HuH-7 (cell line): ENCODE measurements around the gene DZIP1L.
"Not testable (repeated sequence)": the region's sequence is repeated elsewhere in the genome, so short reads cannot be mapped to it uniquely, and the experiment has no call there.

Experiments used
- DNase-seq: peaks from one replicate; pipeline ENCODE4 v3.0.0; 2011; ENCODE audit warnings: low spot score

DZIP1L gene

DNA sequence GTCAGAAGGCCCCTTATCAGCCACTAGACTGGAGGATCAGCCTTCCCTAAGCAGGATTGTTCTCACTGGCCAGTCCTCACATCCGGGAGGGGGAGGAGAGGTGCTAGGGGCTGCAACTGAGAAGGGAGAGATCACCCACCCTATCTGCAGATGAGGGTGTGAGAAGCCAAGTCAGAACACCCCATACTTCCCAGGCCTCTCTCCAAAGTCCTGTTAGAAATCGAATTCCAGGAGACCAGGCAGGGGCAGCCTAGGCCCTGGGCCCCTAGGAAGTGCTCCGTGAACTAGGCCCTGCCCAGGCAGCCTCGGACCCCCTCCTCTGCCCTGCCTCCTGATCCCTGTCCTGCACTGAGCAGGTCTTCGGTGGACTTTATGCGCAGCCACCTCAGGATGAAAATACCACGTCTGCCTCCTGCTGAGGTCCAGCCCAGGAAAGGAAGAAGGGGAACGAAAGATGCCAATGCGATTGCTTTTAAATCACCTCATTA lies 933 bp downstream of the DZIP1L start:
- peak; percentile 27 for DNase-seq

DNA sequence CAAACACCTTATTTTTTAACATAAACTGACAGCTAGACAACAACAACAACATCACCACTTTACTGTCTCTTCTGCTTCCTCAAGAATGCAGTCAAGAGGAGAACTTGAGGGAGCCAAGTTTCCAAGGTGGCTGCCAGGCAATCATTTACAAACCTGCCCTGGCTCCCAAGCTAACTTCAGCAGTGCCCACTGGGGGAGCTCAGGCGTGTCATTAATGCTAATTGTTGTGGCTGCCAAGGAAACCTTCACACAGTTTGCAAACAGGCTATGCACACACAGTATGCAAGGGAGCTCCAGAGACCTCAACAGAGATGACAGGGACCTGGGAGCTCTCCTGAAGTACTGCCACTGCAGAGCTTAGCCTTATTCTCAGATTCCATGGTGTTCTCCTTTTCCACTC lies 2.1 kb downstream of the DZIP1L start:
- DNase-seq: no peak

DNA sequence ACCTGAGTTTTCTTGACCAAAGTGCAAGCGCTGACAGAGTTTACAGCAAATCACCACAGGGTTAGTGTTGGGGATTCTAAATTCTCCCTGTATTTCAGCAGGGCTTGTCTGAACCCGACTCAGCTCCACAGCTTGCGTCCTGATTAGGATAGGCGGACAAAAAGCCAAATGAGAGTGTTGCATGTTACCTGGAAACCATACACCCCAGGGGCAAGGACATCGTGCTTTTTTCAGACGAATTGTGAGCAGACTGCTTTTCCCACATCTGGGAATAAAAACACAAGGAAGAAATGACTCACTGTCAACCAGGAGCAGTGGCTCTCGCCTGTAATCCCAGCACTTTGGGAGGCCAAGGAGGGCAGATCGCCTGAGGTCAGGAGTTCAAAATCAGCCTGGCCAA lies 3.0 kb downstream of the DZIP1L start:
- DNase-seq: no peak

DNA sequence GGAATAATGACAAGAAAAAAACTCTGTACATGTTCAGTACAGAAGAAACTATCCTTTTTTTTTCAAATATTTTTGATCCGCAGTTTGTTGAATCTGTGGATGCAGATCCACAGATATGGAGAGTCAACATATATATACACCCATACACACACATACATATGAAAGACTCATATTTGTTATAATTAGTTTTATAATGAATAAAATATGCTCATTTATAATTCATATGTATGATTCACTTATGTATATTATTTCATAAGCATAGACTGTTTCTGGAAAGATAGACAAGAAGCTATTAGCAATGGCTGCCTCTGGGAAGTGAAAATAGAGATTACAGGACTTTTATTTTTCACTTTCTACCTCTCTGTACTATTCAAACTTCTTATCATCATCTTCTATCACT lies 9.8 kb downstream of the DZIP1L start:
- DNase-seq: no peak

DNA sequence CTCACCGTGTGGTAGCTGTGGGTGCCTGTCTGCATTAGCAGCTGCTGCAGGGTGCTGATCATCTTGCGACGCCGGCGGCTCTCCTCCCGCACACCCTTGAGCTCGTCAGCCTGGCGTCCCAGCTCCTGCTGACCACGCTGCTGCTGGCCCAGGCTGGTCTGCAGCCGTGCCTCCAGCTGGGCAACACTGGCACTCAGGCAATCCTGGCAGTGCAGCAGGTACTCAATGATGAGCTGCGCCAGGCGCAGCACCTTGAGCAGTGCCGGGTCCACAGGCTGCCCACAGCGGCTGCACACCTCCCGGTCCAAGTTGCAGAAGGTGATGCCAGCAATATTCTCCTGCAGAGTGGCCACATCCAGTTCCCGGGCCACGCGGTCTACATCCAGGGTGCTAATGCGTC lies 11.9 kb downstream of the DZIP1L start:
- DNase-seq: no peak

DNA sequence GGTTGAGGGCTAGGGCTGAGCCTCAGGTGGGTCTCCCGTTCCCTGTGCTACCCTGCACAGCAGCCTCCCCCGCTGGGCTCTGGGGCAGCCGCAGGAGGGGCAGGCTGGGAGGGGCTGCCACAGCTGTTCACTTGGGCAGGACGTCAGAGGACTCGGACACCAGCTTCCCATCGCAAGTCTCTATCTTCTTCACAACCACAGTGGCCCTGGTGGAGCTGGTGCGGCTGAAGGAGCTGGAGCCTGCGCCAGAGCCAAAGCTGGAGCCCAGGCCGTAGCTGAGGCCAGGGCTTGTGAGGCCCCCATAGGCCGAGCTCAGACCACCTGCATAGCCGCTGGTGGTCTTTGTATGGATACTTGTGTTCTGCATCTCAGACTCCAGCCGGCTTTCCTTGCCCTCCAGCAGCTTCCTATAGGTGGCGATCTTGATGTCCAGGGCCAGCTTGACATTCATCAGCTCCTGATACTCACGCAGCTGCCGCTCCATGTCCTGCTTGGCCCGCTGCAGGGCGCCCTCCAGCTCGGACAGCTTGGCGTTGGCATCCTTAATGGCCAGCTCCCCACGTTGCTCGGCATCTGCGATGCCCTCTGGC lies 14.0 kb downstream of the DZIP1L start:
- DNase-seq: not testable (repeated sequence)

DNA sequence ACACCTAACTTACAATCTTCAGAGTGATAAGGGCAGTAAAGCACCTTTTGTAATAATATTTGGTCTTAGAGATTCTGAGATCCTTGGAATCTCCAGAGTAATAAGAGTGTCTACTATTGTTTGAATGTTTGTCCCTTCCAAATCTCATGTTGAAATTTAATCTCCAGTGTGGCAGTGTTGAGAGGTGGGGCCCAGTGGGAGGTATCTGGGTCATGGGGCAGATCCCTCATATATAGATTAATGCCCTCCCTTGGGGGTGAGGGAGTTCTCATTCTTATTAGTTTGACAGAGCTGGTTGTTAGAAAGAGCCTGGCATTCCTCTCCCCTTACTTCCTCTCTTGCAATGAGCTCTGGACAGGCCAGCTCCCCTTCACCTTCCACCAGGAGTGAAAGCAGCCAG lies 16.0 kb downstream of the DZIP1L start:
- no peak for DNase-seq

DNA sequence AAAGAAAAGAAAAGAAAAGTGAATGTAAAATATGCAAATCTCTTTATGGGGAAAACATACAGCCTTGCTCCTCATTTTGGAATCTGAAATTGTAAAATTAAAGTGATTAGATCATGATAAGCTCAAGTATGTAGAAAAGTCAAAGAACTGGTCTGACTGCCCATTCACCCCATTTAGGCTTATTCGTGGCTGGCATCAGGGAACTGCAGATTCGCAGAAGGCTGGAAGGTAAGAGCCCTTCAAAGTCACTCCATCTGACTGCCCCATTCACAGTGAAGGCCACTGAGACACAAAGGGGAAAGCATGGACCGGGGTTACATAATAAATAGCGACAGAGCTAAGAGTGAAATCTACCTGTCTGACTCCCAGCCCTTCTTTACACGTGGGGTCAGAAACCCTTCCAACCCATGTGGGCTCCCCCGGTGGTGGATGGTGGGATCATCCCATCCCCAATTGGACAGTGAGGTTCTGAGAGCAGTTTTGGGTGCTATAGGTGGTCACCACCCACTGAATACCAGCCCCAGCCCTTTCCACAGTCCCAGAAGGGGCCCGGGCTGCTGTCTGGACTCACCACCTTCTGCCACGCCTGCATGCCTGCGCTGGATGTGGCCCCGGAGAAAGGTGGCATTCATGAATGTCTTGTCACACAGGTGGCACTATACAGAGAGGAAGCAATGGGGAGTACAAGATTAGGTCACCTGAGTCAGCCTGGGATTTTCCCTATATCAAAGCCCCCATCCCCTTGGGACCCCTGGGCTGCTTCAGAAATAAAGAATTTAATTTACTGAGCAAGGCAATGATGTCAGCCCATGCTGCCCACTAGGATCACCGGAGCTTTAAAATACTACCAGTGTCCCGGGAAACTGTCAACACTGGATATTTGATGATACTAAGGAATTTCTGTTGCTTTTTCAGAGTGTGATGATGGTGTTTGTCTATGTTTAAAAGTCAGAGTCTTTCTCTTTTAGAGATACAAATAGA lies 17.9 kb downstream of the DZIP1L start:
- peak; percentile 56 for DNase-seq

DNA sequence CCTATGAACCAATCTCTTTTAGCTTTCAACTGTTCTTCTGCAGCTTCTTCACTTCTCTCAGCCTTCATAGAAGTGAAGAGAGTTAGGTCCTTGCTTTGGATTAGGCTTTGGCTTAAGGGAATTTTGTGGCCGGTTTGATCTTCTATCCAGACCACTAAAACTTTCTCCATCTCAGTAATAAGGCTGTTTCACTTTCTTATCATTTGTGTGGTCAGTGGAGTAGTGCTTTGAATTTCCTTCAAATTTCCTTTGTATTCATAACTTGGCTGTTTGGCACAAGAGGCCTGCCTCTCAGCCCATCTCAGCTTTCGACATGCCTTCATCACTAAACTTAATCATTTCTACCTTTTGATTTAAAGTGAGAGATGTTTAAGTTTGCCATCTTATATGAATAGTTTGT lies 21.7 kb downstream of the DZIP1L start:
- no peak for DNase-seq

DNA sequence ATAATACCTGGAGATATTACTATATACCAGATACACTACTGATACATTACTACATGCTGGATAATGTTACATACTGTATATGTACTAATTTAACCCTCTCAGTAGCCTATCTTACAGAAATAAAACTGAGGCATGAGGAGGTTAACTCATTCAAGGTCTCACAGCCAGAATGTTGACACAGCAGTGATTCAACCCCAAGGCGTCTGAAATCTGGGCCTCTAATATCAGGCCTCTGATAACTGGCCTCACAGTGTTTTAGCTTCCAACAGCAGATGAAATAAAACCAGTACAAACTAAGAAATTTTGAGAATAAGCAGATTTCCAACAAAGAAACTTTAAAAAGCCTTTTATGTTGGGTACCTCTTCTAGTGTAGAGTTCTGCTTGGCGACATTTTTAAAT lies 23.4 kb downstream of the DZIP1L start:
- no peak for DNase-seq

DNA sequence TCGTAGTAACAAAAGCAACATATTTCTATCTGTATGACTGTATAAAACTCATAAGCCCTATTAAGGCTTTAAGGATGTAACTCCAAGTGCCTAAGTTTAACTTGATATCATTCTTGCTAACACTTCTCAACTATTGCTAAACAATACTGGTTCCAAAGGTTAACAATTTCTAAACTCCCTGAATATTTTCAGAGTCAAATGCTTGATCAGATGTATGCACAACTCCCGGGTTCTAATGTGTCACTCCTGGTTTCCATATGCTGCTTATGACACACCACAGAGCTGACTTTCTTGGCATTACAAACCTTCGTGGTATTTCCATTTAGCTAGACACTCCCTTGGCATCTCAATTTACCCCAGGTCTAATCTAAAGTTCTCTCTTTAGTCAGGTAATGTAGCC lies 26.3 kb downstream of the DZIP1L start:
- no peak for DNase-seq

DNA sequence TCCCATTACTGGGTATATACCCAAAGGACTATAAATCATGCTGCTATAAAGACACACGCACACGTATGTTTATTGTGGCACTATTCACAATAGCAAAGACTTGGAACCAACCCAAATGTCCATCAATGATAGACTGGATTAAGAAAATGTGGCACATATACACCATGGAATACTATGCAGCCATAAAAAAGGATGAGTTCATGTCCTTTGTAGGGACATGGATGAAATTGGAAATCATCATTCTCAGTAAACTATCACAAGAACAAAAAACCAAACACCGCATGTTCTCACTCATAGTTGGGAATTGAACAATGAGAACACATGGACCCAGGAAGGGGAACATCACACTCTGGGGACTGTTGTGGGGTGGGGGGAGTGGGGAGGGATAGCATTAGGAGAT lies 29.7 kb downstream of the DZIP1L start:
- DNase-seq: not testable (repeated sequence)

DNA sequence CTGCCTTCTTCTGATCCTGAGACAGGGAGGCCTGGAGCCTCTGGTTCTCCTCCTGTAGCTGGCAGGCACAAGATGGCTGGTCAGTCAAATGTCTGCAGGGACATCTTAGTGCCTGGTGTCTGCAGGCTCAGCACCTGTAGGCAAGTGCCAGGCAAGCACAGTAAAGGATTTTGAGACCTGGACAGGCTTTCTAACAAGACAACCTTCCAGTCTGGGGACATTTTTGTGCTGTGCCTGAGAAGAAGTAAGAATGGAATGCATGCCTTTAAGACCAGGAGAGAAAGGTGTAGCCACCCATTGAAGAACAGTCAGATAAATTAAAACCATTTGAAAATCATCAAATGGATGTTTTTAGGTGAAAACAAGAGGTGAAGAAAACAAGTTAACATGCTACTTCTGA lies 31.2 kb downstream of the DZIP1L start:
- DNase-seq: no peak

DNA sequence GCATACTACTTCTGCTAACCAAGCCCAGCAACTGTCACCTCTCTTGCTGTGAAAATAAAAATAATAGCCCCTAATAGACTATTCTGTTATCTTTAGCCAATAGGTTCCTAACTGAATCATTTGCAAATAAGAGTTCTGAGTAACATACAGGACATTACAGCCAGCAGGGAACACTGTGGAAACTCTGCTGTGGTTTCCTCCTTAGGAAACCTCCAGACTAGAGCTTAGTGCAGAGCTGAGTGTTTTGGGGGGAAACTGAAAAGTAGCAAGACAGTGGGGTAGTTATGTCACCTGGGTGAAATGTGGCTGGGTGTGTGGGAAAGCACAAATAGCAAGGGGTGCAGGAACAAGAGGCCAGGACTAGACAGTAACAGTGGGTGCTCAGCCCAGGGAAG lies 32.4 kb downstream of the DZIP1L start:
- DNase-seq: no peak

DNA sequence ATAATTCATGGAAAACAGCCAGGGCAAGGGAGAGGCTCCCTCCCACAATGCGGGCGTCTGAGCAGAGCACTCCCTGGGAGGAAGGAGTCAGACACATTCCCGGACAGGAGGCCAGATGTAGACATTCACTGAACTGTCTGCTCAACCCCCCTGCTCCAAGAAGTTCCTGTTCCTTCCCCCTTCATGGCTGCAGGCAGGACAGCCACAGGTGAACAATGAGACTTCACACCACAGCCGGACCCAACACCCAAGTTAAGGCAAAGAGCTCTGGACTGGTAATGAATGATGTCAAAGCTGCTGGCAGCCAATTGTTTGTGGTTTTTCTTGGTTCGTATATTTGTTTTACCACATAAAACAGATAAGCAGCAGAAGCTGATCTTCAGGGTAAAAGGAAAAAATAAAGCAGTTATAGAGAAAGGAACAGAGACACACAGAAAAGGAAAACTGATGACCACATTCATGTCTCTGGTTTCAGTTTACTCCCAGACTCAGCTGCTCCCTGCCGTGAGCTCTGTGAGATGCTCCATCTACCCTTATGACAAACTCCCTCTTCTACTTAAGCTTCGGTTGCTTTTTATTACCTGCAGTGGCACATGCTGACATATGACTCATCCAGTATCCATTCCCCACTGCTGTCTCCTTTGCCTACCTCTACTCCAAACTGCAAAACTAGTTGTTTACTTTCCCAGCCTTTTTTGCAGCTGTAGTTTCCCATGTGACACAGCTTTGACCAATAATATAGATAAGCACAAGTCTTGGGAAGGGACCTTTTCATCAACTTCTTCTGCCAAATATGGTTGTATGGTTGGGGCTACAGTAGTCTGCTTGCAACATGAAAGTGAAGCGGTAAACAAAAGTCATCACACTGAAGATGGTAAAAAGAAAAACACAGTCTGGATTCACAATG lies 33.1 kb downstream of the DZIP1L start:
- no peak for DNase-seq

DNA sequence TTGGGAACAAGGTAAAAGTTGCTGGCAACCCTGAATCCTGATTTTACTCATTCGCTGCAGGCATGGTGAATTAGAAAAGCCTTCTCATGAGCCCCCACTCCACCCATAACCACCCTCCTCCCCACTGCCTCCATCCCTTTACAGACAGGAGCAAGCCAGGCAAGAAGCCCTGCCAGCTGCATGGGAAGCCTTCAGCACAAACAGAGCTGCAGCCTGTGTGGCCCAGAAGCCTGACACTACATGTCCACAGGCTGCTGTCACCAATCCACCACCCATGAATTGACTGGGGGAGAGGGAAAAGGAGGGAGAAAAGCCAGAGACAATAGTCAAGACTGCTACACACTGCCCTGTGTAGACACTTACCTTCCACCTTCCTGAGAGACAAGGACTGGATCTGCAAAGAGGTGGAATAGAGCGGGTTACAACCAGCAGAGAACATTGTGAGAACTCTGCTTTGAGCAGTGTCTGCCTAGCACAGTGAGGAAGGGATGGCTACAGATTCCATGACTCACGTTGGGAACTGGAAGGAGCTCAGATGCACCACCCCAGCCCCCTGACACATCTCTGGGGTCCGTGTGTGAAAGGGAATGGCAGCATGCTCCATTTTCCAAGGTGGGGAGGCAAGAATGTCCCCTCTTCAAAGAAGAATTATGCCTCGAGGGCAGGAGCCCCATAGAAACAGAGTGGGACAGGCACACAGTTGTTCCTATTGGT lies 33.9 kb downstream of the DZIP1L start:
- no peak for DNase-seq

DNA sequence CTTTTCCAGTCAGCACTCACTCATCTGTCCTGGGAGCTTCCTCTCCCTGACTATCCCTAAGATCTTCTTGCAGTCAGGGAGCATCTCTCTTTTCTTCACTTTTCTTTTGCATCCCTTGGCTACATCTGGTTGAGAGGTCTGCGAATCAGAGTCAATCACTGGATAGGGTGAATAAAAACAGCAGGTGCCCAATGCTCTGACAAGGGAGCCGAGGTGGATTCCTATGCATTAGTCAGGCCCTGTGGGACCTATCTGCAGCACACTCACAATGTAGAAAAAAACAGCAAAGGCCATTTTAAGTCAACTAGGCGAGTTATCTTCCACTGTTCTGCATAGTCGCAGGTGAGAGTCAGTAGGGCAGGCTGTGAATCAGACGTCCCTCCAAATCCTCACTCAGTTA lies 35.5 kb downstream of the DZIP1L start:
- no peak for DNase-seq

DNA sequence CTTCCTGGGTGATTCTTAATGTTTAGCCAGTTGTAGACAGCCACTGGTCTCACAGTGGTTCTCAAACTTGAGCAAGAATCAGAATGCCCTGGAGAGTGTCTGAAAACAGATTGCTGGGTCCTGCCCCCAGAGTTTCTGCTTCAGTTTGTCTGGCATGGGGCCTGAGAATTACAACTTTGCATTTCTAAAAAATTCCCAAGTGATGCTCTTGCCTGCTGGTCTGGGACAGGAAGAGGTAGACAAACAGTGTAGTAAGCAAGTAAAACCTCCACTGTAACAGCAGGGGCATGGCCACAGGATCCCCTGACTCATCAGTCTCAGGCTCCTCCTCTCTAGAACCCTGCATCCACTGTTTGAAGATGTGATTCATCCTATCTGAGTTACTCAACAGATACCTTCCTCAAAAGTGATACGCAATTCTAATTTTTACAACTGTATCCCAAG lies 36.5 kb downstream of the DZIP1L start:
- DNase-seq: no peak

DNA sequence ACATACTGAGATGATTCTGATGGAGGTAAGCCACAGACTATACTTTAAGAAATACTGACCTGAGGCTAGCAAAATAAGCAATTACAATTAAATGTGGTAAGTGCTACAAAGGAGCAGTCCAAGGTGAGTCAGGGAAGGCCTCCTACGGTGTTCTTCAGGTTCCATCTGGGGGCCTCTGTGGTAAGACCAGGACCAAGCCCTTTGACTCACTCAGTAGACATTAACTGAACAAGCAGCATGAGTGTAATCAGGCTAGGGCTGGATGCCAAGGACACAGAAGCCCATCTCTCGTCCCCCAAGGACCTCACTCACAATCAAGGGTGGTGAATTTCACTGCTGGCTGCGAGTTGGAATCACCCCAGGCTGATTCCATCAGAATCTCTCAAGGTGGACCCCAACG lies 37.3 kb downstream of the DZIP1L start:
- no peak for DNase-seq

DNA sequence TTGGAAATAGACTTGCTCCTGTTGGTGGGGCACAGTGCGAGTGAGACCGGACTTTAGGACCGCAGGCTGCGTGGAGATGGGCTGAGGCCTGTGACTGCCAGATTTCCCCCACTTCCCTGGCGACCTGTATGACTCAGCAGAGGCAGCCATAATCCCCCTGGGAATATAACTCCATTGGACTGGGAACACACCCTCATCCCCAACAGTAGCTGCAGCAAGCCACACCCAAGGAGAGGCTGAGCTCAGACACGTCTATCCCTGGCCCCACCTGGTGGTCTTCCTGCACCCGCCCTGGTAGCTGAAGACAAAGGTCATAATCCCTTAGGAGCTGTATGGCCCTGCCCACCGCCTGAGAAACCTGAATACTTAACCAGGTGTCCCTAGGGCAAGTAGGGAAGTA lies 42.6 kb downstream of the DZIP1L start:
- DNase-seq: no peak

DNA sequence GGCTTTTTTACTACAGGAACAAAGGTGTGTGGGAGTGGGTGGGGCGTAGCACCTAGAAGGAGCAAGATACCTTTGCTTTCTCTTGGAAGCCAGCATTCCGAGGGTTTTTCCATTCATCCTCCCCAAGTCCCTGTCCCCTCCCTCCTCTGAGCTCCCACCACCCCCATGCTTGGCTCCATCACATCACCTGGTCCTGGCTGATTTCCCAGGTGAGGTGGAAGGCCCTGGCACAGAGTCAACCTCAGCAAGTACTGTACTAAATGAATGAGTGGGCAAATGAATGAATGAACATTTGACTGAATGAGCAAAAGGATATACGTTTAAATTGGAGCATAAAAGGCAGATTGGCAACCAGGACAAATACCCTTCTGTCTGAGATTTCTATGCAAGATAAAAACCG lies 45.4 kb downstream of the DZIP1L start:
- DNase-seq: no peak
